Nephron (organoid): ENCODE measurements around the gene TSPAN11.

Experiments
- H3K27ac Mint-ChIP-seq, 3 experiments: 2 replicates each; pipeline ENCODE4 v1.8.0; 2020; ENCODE audit warnings: mixed read lengths in 3 of 3, mild to moderate bottlenecking in 2 of 3, moderate library complexity in 1 of 3
- H3K27me3 Mint-ChIP-seq: 2 replicates; pipeline ENCODE4 v1.8.0; 2021; ENCODE audit warnings: low read depth, mild to moderate bottlenecking, moderate library complexity, mixed read lengths
- H3K36me3 Mint-ChIP-seq: 2 replicates; pipeline ENCODE4 v1.8.0; 2020; ENCODE audit warnings: low read depth, mixed read lengths
- H3K4me1 Mint-ChIP-seq: 2 replicates; pipeline ENCODE4 v1.8.0; 2020; ENCODE audit warnings: mixed read lengths
- H3K4me3 Mint-ChIP-seq, 3 experiments: 2 replicates each; pipeline ENCODE4 v1.8.0; 2020; ENCODE audit warnings: mild to moderate bottlenecking in 3 of 3, mixed read lengths in 3 of 3, moderate library complexity in 2 of 3
- H3K9me3 Mint-ChIP-seq: 2 replicates; pipeline ENCODE4 v1.8.0; 2020; ENCODE audit warnings: mixed read lengths
- TF ChIP-seq, protein P1 (sequence below), 3 experiments: fragments of 200-600 bp; sonication (generic); IDR thresholded peaks; one replicate each; pipeline ENCODE4 v1.5.0; 2021; ENCODE audit warnings: antibody characterized with exemption in 3 of 3; ENCODE audit not compliant: unreplicated experiment in 3 of 3

TSPAN11 gene

DNA sequence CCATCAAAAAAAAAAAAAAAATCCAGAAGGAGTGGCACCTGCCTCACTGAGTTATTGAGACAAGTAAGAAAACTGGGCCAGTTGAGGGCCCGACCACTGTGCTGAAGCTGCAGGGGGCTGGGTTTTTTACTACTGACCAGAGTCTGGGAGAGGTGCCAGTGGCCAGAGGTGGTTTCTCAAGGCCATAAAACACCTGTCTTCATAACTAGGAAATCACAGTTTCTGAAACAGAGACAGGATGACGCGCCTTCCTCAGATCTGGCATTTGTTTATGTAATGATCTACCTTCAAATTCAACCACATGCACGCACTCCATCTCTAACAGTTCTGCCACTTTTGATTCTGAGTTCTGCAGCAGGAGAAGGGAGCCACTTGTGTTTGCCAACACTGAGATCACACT is 12.7 kb downstream of the TSPAN11 start:
- no peaks in the 10 kb centered on the region for H3K36me3 Mint-ChIP-seq
- H3K9me3 Mint-ChIP-seq, result peaks cover 8% of the 10 kb centered on the region
- H3K4me3 Mint-ChIP-seq, result no peak overlapping the region
- H3K4me1 Mint-ChIP-seq, result no peaks in the 10 kb centered on the region
- TF ChIP-seq, protein P1, sequence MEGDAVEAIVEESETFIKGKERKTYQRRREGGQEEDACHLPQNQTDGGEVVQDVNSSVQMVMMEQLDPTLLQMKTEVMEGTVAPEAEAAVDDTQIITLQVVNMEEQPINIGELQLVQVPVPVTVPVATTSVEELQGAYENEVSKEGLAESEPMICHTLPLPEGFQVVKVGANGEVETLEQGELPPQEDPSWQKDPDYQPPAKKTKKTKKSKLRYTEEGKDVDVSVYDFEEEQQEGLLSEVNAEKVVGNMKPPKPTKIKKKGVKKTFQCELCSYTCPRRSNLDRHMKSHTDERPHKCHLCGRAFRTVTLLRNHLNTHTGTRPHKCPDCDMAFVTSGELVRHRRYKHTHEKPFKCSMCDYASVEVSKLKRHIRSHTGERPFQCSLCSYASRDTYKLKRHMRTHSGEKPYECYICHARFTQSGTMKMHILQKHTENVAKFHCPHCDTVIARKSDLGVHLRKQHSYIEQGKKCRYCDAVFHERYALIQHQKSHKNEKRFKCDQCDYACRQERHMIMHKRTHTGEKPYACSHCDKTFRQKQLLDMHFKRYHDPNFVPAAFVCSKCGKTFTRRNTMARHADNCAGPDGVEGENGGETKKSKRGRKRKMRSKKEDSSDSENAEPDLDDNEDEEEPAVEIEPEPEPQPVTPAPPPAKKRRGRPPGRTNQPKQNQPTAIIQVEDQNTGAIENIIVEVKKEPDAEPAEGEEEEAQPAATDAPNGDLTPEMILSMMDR (IDR thresholded peaks at IDR 0.05; ENCODE audit: unreplicated experiment in 3 of 3), result no peak
- no peaks in the 10 kb centered on the region for H3K27me3 Mint-ChIP-seq
- H3K27ac Mint-ChIP-seq, result no peak overlapping the region

DNA sequence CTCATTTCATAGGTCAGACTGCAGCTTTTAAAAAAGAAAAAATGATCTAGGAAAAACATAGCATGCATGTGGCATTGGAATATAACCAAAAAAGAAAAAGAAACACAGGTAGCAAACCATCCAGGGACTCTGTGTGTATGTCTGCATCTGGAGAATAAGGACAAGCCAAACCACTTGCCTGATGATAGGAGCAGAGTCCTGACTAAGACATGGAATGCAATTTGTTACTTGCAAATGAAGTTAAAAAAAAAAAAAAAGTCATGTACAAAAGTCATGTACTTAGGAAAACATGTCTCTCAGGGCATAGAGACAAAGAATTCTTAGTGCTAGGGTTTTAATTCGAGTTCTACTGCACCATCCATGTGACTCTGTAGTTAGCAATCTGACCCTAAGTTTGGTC is 15.9 kb downstream of the TSPAN11 start:
- TF ChIP-seq, protein P1 (IDR thresholded peaks at IDR 0.05; ENCODE audit: unreplicated experiment in 3 of 3), result no peak
- Mint-ChIP-seq H3K27ac (no peak overlapping the region), H3K4me3 (no peak overlapping the region)

DNA sequence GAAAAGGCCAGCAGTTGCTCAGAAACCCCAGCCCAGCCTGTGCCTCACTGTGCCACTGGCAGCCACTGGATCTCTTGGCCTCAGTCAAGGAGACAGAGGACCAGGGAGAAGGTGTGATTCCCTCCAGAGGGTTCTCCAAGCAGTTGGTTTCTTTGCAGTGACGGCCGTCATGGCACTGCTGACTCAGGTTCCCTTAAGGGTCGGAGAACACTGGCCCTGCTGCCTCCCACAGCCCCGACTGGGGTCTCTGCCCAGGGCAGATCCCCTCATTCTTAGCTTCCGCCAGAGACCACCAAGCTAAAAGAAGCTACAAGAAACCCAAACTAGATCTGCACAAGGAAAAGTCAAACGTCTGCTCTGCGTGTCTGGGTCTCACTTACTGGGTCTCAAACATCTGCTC is 16.4 kb downstream of the TSPAN11 start:
- no peaks in the 10 kb centered on the region for H3K36me3 Mint-ChIP-seq
- H3K4me3 Mint-ChIP-seq, result no peak overlapping the region
- H3K27ac Mint-ChIP-seq, result no peak overlapping the region
- no peaks in the 10 kb centered on the region for H3K4me1 Mint-ChIP-seq
- H3K9me3 Mint-ChIP-seq, result peaks cover 7% of the 10 kb centered on the region
- peaks cover 11% of the 10 kb centered on the region for H3K27me3 Mint-ChIP-seq
- TF ChIP-seq, protein P1 (IDR thresholded peaks at IDR 0.05; ENCODE audit: unreplicated experiment in 3 of 3), result no peak

More for the DNA sequence above, 15.9 kb downstream of the TSPAN11 start:
- Mint-ChIP-seq H3K4me1 (no peaks in the 10 kb centered on the region), H3K27me3 (peaks cover 8% of the 10 kb centered on the region), H3K9me3 (peaks cover 4% of the 10 kb centered on the region), H3K36me3 (no peaks in the 10 kb centered on the region)

DNA sequence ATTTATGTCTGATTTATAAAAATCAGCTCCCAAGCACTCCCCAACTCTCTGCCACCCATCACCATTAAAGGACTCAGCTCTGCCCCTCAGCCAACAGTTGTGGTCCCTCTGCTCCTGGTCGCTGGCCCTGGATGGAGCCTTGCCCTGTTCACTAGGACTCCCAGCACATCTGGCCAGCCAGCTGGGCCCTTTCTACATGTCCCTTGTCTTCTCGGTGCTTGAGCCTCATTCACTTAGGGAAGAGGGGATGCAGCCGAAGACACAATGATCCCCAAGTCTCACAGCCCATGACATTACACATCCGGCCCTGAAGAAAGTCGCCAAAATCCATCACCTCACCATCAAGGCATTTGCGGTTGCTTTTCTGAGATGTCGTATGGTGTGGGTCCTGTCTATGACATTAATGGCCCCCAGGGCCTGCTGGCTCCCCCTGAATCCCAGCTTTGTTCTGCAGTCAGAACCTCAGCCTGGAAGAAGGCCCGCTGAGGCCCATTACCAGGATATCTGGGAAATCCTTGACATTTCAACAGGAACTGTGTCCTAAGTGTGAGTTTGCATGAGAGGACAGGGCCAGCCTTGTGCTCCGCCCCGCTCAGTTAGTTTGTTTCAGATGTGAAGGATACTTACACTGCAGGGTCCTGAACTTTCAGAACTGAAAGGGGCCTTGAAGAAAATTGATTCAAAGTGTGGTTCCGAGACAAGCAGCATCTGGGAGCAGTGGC is 19.1 kb downstream of the TSPAN11 start:
- Mint-ChIP-seq H3K36me3 (peaks cover 4% of the 10 kb centered on the region), H3K9me3 (peaks cover 7% of the 10 kb centered on the region), H3K27ac (no peak overlapping the region), H3K4me3 (no peak overlapping the region), H3K27me3 (peaks cover 11% of the 10 kb centered on the region), H3K4me1 (no peaks in the 10 kb centered on the region)
- TF ChIP-seq, protein P1 (IDR thresholded peaks at IDR 0.05; ENCODE audit: unreplicated experiment in 3 of 3), result no peak

DNA sequence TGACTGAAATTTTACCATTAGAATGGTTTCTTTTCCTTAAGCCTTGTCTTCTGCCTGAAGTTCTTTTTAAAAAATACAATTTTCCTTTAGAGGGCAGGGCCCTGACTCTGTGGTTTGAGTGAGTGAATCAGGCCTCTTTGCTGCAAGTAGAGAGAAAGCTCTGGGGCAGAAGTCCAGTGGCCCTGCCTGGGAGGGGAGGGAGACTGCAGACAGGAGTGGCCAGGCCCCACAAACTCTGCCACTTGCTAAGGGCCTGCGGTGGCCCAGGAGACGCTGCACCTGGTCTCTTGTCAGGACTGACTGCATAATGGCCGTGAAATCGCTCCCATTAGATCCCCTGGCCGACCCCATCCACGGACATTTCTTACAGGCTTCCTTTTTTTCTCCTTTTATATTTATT is 25.5 kb downstream of the TSPAN11 start:
- H3K27ac Mint-ChIP-seq, result no peak overlapping the region
- peaks cover 4% of the 10 kb centered on the region for H3K36me3 Mint-ChIP-seq
- peaks cover 7% of the 10 kb centered on the region for H3K9me3 Mint-ChIP-seq
- H3K27me3 Mint-ChIP-seq, result peaks cover 7% of the 10 kb centered on the region
- no peak overlapping the region for H3K4me3 Mint-ChIP-seq
- H3K4me1 Mint-ChIP-seq, result no peaks in the 10 kb centered on the region
- TF ChIP-seq, protein P1 (IDR thresholded peaks at IDR 0.05; ENCODE audit: unreplicated experiment in 3 of 3), result no peak

DNA sequence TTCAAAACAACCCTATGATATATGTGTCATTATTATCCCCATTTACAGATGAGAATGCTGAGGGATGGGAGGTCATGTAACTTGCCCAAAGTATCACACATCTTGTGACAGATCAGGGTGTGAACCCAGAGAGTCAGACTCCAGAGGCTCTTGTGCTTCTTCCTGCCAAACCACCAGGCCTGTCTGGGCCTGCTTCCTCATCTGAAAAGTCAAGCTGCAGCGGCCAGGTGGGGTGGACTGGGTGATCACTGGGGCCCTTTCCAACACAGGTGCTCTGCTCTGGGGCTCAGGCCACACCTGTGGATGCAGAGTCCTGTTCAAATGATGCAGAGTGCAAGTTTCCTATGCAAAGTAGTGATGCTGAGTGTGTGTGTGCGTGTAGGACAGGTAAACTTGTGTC is 26.7 kb downstream of the TSPAN11 start:
- Mint-ChIP-seq H3K4me3 (no peak overlapping the region), H3K27me3 (no peaks in the 10 kb centered on the region), H3K9me3 (no peaks in the 10 kb centered on the region), H3K36me3 (peaks cover 4% of the 10 kb centered on the region), H3K27ac (no peak overlapping the region), H3K4me1 (no peaks in the 10 kb centered on the region)
- TF ChIP-seq, protein P1 (IDR thresholded peaks at IDR 0.05; ENCODE audit: unreplicated experiment in 3 of 3), result no peak
